SK-N-SH treated with all-trans-retinoic acid at 6 μM for 48 hours (cell line): ENCODE results near the gene OXCT2.
"Not testable (repeated sequence)": the region's sequence is repeated elsewhere in the genome, so short reads cannot be mapped to it uniquely, and the experiment has no call there.

Source experiments
- CREB5 ChIP-seq: fragments of 250-450 bp; sonication (Bioruptor Pico); IDR thresholded peaks from 2 replicates; pipeline ENCODE4 v1.5.1; 2020; ENCODE audit warnings: low read depth, mild to moderate bottlenecking, moderate library complexity
- ISL1 ChIP-seq: fragments of 250-450 bp; sonication (Bioruptor Pico); IDR thresholded peaks from 2 replicates; pipeline ENCODE4 v2.1.2; 2022; ENCODE audit warnings: mild to moderate bottlenecking, moderate library complexity
- OSR1 ChIP-seq: fragments of 250-450 bp; sonication (Bioruptor Pico); IDR thresholded peaks from 2 replicates; pipeline ENCODE4 v1.8.0; 2022; ENCODE audit warnings: moderate library complexity, mild to moderate bottlenecking, inconsistent platforms
- PATZ1 ChIP-seq: fragments of 250-450 bp; sonication (Bioruptor Pico); IDR thresholded peaks from 2 replicates; pipeline ENCODE4 v1.8.0; 2020; ENCODE audit warnings: mild to moderate bottlenecking, moderate library complexity, borderline replicate concordance
- SNAI2 ChIP-seq: fragments of 250-450 bp; sonication (Bioruptor Pico); IDR thresholded peaks from 2 replicates; pipeline ENCODE4 v1.5.0; 2020; ENCODE audit warnings: mild to moderate bottlenecking, moderate library complexity
- TSHZ2 ChIP-seq: fragments of 250-450 bp; sonication (Bioruptor Pico); IDR thresholded peaks from 2 replicates; pipeline ENCODE4 v1.5.0; 2020; ENCODE audit warnings: mild to moderate bottlenecking, moderate library complexity
- ZFP30 ChIP-seq: fragments of 450-650 bp; formaldehyde crosslinking; IDR thresholded peaks from 2 replicates; pipeline ENCODE4 v1.5.0; 2022; ENCODE audit warnings: mild to moderate bottlenecking, moderate library complexity

GRCh38 chr1:39798859-39799769, 28.0 kb upstream of the OXCT2 start:
- TF ChIP-seq PATZ1 (CRISPR knock-in tag); CREB5 (CRISPR knock-in tag); OSR1; TSHZ2; SNAI2 (CRISPR knock-in tag); ISL1; ZFP30 (CRISPR knock-in tag): not testable (repeated sequence)
